ENCODE measurements around the gene RBP3. TPM values are rescaled to one million over a fixed set of nuclear protein-coding genes. Genes with fewer than 3 reads are reported as not detected.

The RBP3 gene
- polyA plus RNA-seq, 1 donor from 2014 or later: not detected

DNA sequence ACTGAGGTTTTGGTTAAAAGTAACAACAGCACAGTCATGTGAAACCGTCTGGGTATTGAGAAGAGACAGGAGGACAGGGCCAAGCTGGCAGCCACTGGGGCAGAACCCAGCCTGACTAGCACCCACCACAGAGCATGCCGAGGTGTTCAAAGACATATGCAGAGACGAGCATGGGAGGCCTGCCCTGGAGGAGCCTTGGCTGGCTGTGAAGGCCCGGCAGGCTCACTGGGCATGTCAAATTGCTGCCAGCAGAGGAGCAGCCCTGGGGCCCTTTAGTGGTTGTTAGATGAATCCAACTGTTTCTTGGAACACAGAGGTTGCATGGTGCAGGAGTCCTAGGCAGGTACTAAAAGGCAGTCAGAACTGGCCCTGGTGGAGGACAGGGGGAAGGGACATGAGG, 30.9 kb upstream of the RBP3 start:
- Histone ChIP-seq H3K9ac (ENCODE audit: low read length) (no peak overlapping the region), H3K9me3 (ENCODE audit: low read length) (no peaks in the 10 kb centered on the region), H3K36me3 (ENCODE audit: insufficient read depth, low read length) (no peaks in the 10 kb centered on the region), H3K4me2 (ENCODE audit: low read length) (no peak overlapping the region), H3F3A (ENCODE audit: insufficient read depth, low read length, poor library complexity, severe bottlenecking) (no peaks in the 10 kb centered on the region), H3K9me2 (ENCODE audit: insufficient read depth, low read length) (no peaks in the 10 kb centered on the region), H3K27me3 (ENCODE audit: insufficient read depth, low read depth, low read length) (no peaks in the 10 kb centered on the region), H4K20me1 (ENCODE audit: insufficient read depth) (no peaks in the 10 kb centered on the region), H3K4me3 (ENCODE audit: low read length) (no peak overlapping the region), H3K79me2 (replicated peaks; ENCODE audit: insufficient read depth, low read length) (no peaks in the 10 kb centered on the region), H3K27ac (ENCODE audit: low read length) (no peak overlapping the region), H2AFZ (ENCODE audit: low read depth, low read length) (no peak overlapping the region)
- no peak for TF ChIP-seq POLR2AphosphoS5 (IDR thresholded peaks at IDR 0.05)
- TF ChIP-seq MXI1 (conservative IDR thresholded peaks at IDR 0.05; ENCODE audit: poor library complexity, severe bottlenecking): no peak
- TF ChIP-seq EZH2 (IDR thresholded peaks at IDR 0.05; ENCODE audit: borderline replicate concordance, insufficient read depth, low read length, poor library complexity, severe bottlenecking): no peak
- TF ChIP-seq EP300 (conservative IDR thresholded peaks at IDR 0.05; ENCODE audit: poor library complexity, severe bottlenecking): no peak
- TF ChIP-seq RAD21 (conservative IDR thresholded peaks at IDR 0.05): no peak
- TF ChIP-seq, protein P1, sequence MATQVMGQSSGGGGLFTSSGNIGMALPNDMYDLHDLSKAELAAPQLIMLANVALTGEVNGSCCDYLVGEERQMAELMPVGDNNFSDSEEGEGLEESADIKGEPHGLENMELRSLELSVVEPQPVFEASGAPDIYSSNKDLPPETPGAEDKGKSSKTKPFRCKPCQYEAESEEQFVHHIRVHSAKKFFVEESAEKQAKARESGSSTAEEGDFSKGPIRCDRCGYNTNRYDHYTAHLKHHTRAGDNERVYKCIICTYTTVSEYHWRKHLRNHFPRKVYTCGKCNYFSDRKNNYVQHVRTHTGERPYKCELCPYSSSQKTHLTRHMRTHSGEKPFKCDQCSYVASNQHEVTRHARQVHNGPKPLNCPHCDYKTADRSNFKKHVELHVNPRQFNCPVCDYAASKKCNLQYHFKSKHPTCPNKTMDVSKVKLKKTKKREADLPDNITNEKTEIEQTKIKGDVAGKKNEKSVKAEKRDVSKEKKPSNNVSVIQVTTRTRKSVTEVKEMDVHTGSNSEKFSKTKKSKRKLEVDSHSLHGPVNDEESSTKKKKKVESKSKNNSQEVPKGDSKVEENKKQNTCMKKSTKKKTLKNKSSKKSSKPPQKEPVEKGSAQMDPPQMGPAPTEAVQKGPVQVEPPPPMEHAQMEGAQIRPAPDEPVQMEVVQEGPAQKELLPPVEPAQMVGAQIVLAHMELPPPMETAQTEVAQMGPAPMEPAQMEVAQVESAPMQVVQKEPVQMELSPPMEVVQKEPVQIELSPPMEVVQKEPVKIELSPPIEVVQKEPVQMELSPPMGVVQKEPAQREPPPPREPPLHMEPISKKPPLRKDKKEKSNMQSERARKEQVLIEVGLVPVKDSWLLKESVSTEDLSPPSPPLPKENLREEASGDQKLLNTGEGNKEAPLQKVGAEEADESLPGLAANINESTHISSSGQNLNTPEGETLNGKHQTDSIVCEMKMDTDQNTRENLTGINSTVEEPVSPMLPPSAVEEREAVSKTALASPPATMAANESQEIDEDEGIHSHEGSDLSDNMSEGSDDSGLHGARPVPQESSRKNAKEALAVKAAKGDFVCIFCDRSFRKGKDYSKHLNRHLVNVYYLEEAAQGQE (IDR thresholded peaks at IDR 0.05; ENCODE audit: borderline replicate concordance): no peak
- TF ChIP-seq, protein P2, sequence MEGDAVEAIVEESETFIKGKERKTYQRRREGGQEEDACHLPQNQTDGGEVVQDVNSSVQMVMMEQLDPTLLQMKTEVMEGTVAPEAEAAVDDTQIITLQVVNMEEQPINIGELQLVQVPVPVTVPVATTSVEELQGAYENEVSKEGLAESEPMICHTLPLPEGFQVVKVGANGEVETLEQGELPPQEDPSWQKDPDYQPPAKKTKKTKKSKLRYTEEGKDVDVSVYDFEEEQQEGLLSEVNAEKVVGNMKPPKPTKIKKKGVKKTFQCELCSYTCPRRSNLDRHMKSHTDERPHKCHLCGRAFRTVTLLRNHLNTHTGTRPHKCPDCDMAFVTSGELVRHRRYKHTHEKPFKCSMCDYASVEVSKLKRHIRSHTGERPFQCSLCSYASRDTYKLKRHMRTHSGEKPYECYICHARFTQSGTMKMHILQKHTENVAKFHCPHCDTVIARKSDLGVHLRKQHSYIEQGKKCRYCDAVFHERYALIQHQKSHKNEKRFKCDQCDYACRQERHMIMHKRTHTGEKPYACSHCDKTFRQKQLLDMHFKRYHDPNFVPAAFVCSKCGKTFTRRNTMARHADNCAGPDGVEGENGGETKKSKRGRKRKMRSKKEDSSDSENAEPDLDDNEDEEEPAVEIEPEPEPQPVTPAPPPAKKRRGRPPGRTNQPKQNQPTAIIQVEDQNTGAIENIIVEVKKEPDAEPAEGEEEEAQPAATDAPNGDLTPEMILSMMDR (IDR thresholded peaks at IDR 0.05; ENCODE audit: poor library complexity, severe bottlenecking): no peak
- TF ChIP-seq SMC3 (conservative IDR thresholded peaks at IDR 0.05; ENCODE audit: poor library complexity): no peak
- no peak for TF ChIP-seq TAF1 (IDR thresholded peaks at IDR 0.05; ENCODE audit: low read depth)

DNA sequence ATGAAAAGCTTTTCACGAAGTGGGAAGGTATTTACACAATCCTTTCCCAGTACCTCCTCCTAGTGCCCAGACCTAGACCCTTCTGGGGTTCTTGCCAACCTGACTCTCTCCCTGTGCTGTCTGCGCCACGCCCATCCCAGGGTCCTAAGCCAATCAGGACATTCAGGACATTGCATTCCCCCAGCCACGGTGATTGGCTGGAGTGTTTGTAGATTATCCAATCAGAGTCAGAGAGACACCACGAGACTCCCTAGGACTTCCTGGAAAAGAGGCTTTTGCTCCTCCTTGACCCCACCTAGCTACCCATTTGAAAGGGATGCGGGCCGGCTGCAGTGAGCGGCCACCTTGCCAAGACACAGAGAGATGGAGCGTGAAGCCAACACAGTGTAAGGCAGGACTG, 29.5 kb upstream of the RBP3 start:
- no peak overlapping the region for H3K4me2 ChIP-seq (ENCODE audit: low read length)
- H3K79me2 ChIP-seq (replicated peaks; ENCODE audit: insufficient read depth, low read length): no peaks in the 10 kb centered on the region
- no peak overlapping the region for H3K27ac ChIP-seq (ENCODE audit: low read length)
- H3K27me3 ChIP-seq (ENCODE audit: insufficient read depth, low read depth, low read length): no peaks in the 10 kb centered on the region
- no peaks in the 10 kb centered on the region for H3K9me2 ChIP-seq (ENCODE audit: insufficient read depth, low read length)
- no peaks in the 10 kb centered on the region for H4K20me1 ChIP-seq (ENCODE audit: insufficient read depth)
- TF ChIP-seq TAF1 (IDR thresholded peaks at IDR 0.05; ENCODE audit: low read depth): no peak
- TF ChIP-seq, protein P1 (IDR thresholded peaks at IDR 0.05; ENCODE audit: borderline replicate concordance): no peak
- TF ChIP-seq EP300 (conservative IDR thresholded peaks at IDR 0.05; ENCODE audit: poor library complexity, severe bottlenecking): no peak
- TF ChIP-seq EZH2 (IDR thresholded peaks at IDR 0.05; ENCODE audit: borderline replicate concordance, insufficient read depth, low read length, poor library complexity, severe bottlenecking): no peak
- TF ChIP-seq SMC3 (conservative IDR thresholded peaks at IDR 0.05; ENCODE audit: poor library complexity): no peak
- TF ChIP-seq MXI1 (conservative IDR thresholded peaks at IDR 0.05; ENCODE audit: poor library complexity, severe bottlenecking): no peak
- no peak for TF ChIP-seq POLR2AphosphoS5 (IDR thresholded peaks at IDR 0.05)
- TF ChIP-seq RAD21 (conservative IDR thresholded peaks at IDR 0.05): no peak
- TF ChIP-seq, protein P2 (IDR thresholded peaks at IDR 0.05; ENCODE audit: poor library complexity, severe bottlenecking): no peak
- no peaks in the 10 kb centered on the region for H3F3A ChIP-seq (ENCODE audit: insufficient read depth, low read length, poor library complexity, severe bottlenecking)
- no peak overlapping the region for H2AFZ ChIP-seq (ENCODE audit: low read depth, low read length)
- no peak overlapping the region for H3K4me3 ChIP-seq (ENCODE audit: low read length)
- H3K36me3 ChIP-seq (ENCODE audit: insufficient read depth, low read length): no peaks in the 10 kb centered on the region
- no peaks in the 10 kb centered on the region for H3K9me3 ChIP-seq (ENCODE audit: low read length)
- no peak overlapping the region for H3K9ac ChIP-seq (ENCODE audit: low read length)

Measured in neural cell (in vitro differentiated cells).